ENCODE measurements around the gene AIMP1. TPM values are rescaled to one million over a fixed set of nuclear protein-coding genes. Genes with fewer than 3 reads are reported as not detected.

The AIMP1 gene
- total and polyA plus RNA-seq, 5 experiments from 2014 or later = 56.1 to 95.5 (median 64.6) TPM

- no peaks in the 10 kb centered on the region for H3K27me3 Mint-ChIP-seq
- POLR2A ChIA-PET = no interaction called here
- peaks cover 13 to 78% (median 40%) of the 10 kb centered on the region in 3 donors for H3K36me3 Mint-ChIP-seq
- no peak overlapping the region for H3K4me3 Mint-ChIP-seq
- peak overlapping the region in 1 of 10 donors; percentile 26 for H3K27ac Mint-ChIP-seq
- H3K4me1 Mint-ChIP-seq = peaks cover 12 to 22% (median 16%) of the 10 kb centered on the region in 4 donors
- no peak for ATAC-seq
- no peak for DNase-seq
- no peaks in the 10 kb centered on the region for H3K9me3 Mint-ChIP-seq
Observed at GRCh38 chr4:106297245-106298035, 18.9 kb upstream of the AIMP1 start.

- no peak overlapping the region for H3K4me3 Mint-ChIP-seq
- ATAC-seq (no peak), DNase-seq (no peak)
- peaks cover 21 to 38% (median 31%) of the 10 kb centered on the region in 4 donors for H3K4me1 Mint-ChIP-seq
- POLR2A ChIA-PET = no interaction called here
- H3K27me3 Mint-ChIP-seq = no peaks in the 10 kb centered on the region
- peaks cover 10 to 77% (median 29%) of the 10 kb centered on the region in 3 donors for H3K36me3 Mint-ChIP-seq
- no peak overlapping the region for H3K27ac Mint-ChIP-seq
- no peaks in the 10 kb centered on the region for H3K9me3 Mint-ChIP-seq
Observed at GRCh38 chr4:106299977-106300376, 16.4 kb upstream of the AIMP1 start.

GRCh38 chr4:106301393-106302061, 14.8 kb upstream of the AIMP1 start:
- Mint-ChIP-seq H3K36me3 (peaks cover 4 to 69% (median 30%) of the 10 kb centered on the region in 3 donors), H3K4me1 (peaks cover 17 to 48% (median 33%) of the 10 kb centered on the region in 4 donors)

GRCh38 chr4:106302062-106302438, 14.3 kb upstream of the AIMP1 start:
- no peak for ATAC-seq
- POLR2A ChIA-PET = no interaction called here
- H3K9me3 Mint-ChIP-seq = no peaks in the 10 kb centered on the region
- H3K36me3 Mint-ChIP-seq = peaks cover 4 to 69% (median 33%) of the 10 kb centered on the region in 3 donors
- no peak for DNase-seq
- peak overlapping the region in 3 of 10 donors; percentile 6 to 63 (median 34) for H3K27ac Mint-ChIP-seq
- H3K4me1 Mint-ChIP-seq = peaks cover 16 to 46% (median 32%) of the 10 kb centered on the region in 4 donors
- no peaks in the 10 kb centered on the region for H3K27me3 Mint-ChIP-seq
- H3K4me3 Mint-ChIP-seq = no peak overlapping the region

More at GRCh38 chr4:106301393-106302061, 14.8 kb upstream of the AIMP1 start:
- no peak overlapping the region for H3K4me3 Mint-ChIP-seq
- POLR2A ChIA-PET = interaction anchor here (1.1 kb wide), 1 partner anchor 15 kb away, joined by 3 read pairs; the partner anchor contains the start of genes AIMP1 and TBCK
- peak overlapping the region in 1 of 10 donors; percentile 6 for H3K27ac Mint-ChIP-seq
- H3K9me3 Mint-ChIP-seq = no peaks in the 10 kb centered on the region
- H3K27me3 Mint-ChIP-seq = no peaks in the 10 kb centered on the region
- ATAC-seq (no peak), DNase-seq (no peak)

GRCh38 chr4:106303548-106304281, 12.6 kb upstream of the AIMP1 start:
- no peaks in the 10 kb centered on the region for H3K9me3 Mint-ChIP-seq
- peaks cover 4 to 62% (median 29%) of the 10 kb centered on the region in 3 donors for H3K36me3 Mint-ChIP-seq
- H3K4me3 Mint-ChIP-seq = no peak overlapping the region
- peaks cover 19 to 46% (median 32%) of the 10 kb centered on the region in 4 donors for H3K4me1 Mint-ChIP-seq
- ATAC-seq = no peak
- no peaks in the 10 kb centered on the region for H3K27me3 Mint-ChIP-seq
- POLR2A ChIA-PET = interaction anchor here (4.1 kb wide), 1 partner anchor 12 kb away, joined by 14 read pairs; the partner anchor contains the start of genes AIMP1 and TBCK
- H3K27ac Mint-ChIP-seq = peak overlapping the region in 1 of 10 donors; percentile 24
- no peak for DNase-seq

- ATAC-seq (no peak), DNase-seq (no peak)
- peaks cover 4 to 63% (median 27%) of the 10 kb centered on the region in 3 donors for H3K36me3 Mint-ChIP-seq
- H3K27ac Mint-ChIP-seq = peak overlapping the region in 1 of 10 donors; percentile 35
- H3K9me3 Mint-ChIP-seq = no peaks in the 10 kb centered on the region
- H3K4me3 Mint-ChIP-seq = peak overlapping the region in 1 of 10 donors; percentile 30
- H3K27me3 Mint-ChIP-seq = no peaks in the 10 kb centered on the region
- peaks cover 22 to 47% (median 33%) of the 10 kb centered on the region in 4 donors for H3K4me1 Mint-ChIP-seq
- POLR2A ChIA-PET = interaction anchor here (4.1 kb wide), 1 partner anchor 11 kb away, joined by 14 read pairs; the partner anchor contains the start of genes AIMP1 and TBCK
Observed at GRCh38 chr4:106304632-106305031, 11.7 kb upstream of the AIMP1 start.

GRCh38 chr4:106305435-106306055, 10.8 kb upstream of the AIMP1 start:
- Mint-ChIP-seq H3K27ac (no peak overlapping the region), H3K4me1 (peaks cover 23 to 55% (median 34%) of the 10 kb centered on the region in 4 donors), H3K4me3 (no peak overlapping the region), H3K9me3 (no peaks in the 10 kb centered on the region), H3K27me3 (no peaks in the 10 kb centered on the region), H3K36me3 (peaks cover 0 to 57% (median 22%) of the 10 kb centered on the region in 3 donors)
- POLR2A ChIA-PET = interaction anchor here (4.1 kb wide), 1 partner anchor 10 kb away, joined by 14 read pairs; the partner anchor contains the start of genes AIMP1 and TBCK
- DNase-seq (no peak), ATAC-seq (no peak)

GRCh38 chr4:106306561-106306960, 9.8 kb upstream of the AIMP1 start:
- POLR2A ChIA-PET = interaction anchor here (4.1 kb wide), 1 partner anchor 9 kb away, joined by 14 read pairs; the partner anchor contains the start of genes AIMP1 and TBCK
- no peak for ATAC-seq
- no peak for DNase-seq
- Mint-ChIP-seq H3K4me3 (no peak overlapping the region), H3K27ac (no peak overlapping the region), H3K36me3 (peaks cover 0 to 54% (median 19%) of the 10 kb centered on the region in 3 donors), H3K4me1 (peaks cover 24 to 57% (median 35%) of the 10 kb centered on the region in 4 donors), H3K27me3 (no peaks in the 10 kb centered on the region), H3K9me3 (no peaks in the 10 kb centered on the region)

- H3K27me3 Mint-ChIP-seq = no peaks in the 10 kb centered on the region
- H3K4me3 Mint-ChIP-seq = peak overlapping the region in 2 of 10 donors; percentile 3 to 24
- DNase-seq = no peak
- ATAC-seq = no peak
- no peaks in the 10 kb centered on the region for H3K9me3 Mint-ChIP-seq
- POLR2A ChIA-PET = no interaction called here
- peaks cover 0 to 12% (median 3%) of the 10 kb centered on the region in 3 donors for H3K36me3 Mint-ChIP-seq
- peaks cover 17 to 45% (median 35%) of the 10 kb centered on the region in 4 donors for H3K4me1 Mint-ChIP-seq
- peak overlapping the region in 4 of 10 donors; percentile 53 to 87 (median 70) for H3K27ac Mint-ChIP-seq
Observed at GRCh38 chr4:106312377-106312776, 4.0 kb upstream of the AIMP1 start.

GRCh38 chr4:106312997-106313522, 3.3 kb upstream of the AIMP1 start:
- ATAC-seq (no peak), DNase-seq (no peak)
- peaks cover 17 to 45% (median 36%) of the 10 kb centered on the region in 4 donors for H3K4me1 Mint-ChIP-seq
- H3K27ac Mint-ChIP-seq = peak overlapping the region in 8 of 10 donors; percentile 32 to 89 (median 72)
- H3K36me3 Mint-ChIP-seq = peaks cover 0 to 12% (median 3%) of the 10 kb centered on the region in 3 donors
- H3K27me3 Mint-ChIP-seq = no peaks in the 10 kb centered on the region
- no peaks in the 10 kb centered on the region for H3K9me3 Mint-ChIP-seq
- H3K4me3 Mint-ChIP-seq = peak overlapping the region in 3 of 10 donors; percentile 13 to 31 (median 24)
- POLR2A ChIA-PET = no interaction called here

- Mint-ChIP-seq H3K27me3 (no peaks in the 10 kb centered on the region), H3K9me3 (no peaks in the 10 kb centered on the region), H3K27ac (no peak overlapping the region), H3K36me3 (peaks cover under 1 to 4% (median 2%) of the 10 kb centered on the region in 3 donors), H3K4me1 (peaks cover 17 to 42% (median 38%) of the 10 kb centered on the region in 4 donors), H3K4me3 (peak overlapping the region in 1 of 10 donors; percentile 89)
- ATAC-seq (no peak), DNase-seq (no peak)
- POLR2A ChIA-PET = interaction anchor here (2.3 kb wide), 1 partner anchor 1406 kb away, joined by 14 read pairs; the partner anchor contains the start of gene PAPSS1
Observed at GRCh38 chr4:106314960-106315359, 1.4 kb upstream of the AIMP1 start.

All from naive thymus-derived CD8-positive, alpha-beta T cell (primary cell).